GM18873 (cell line): Measurements from ENCODE around the gene PROSER2.

ENCODE experiments used
- ATAC-seq: cut with Tn5 transposase; IDR thresholded peaks from one replicate; pipeline ENCODE4 v1.9.1; 2021; ENCODE audit warnings: mild to moderate bottlenecking, moderate library complexity, moderate number of reproducible peaks; ENCODE audit not compliant: unreplicated experiment, low FRiP score

The PROSER2 gene

GRCh38 chr10:11798845-11799735, 24.1 kb upstream of the PROSER2 start:
- ATAC-seq, result no peak

DNA sequence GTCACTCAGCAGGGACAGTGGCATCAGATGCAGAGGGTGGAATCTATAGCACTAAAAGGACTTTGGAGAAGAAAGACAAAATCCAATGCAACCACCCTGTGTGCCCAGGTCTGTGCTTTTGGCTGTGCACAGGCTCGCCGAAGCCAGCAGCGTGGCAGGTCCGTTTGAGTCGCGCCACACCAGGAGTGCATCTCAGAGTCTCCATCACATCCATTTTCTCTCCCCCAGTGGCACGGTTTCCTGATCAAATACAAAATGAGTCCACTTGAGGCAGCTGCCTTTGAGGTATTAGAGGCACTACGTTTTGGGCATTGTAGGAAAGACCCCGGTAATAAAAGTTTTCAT, 23.4 kb upstream of the PROSER2 start:
- ATAC-seq, result no peak

DNA sequence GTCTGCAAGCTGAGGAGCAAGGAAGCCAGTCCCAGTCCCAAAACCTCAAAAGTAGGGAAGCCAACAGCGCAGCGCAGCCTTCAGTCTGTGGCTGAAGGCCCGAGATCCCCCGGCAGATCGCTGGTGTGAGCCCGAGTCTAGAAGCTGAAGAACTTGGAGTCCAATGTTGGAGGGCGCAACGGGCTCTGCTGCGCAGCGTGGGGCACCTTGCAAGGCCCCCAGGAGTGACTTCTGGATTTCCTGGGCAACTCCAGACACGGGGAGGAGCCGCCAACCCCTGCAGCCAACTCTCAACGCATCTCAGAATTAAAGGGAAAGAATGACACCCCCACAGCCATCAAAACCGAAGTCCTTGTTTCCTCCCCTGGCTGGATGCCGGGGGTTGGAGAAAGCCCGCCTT, 18.8 kb upstream of the PROSER2 start:
- no peak for ATAC-seq

DNA sequence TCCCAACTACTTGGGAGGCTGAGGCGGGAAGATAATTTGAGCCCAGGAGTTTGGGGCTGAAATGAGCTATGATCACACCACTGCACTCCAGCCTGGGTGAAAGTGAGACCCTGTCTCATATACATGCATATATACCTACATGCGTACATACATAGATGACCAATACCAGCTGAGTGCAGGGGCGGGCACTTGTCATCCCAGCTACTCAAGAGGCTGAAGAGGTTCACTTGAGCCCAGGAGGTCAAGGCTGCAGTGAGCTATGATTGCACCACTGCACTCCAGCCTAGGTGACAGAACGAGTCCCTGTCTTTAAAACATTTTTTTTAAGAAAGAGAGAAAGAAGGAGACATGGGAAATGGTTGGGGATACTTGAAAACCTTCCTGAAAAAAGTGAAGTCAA, 17.4 kb upstream of the PROSER2 start:
- no peak for ATAC-seq

- no peak for ATAC-seq
These were observed 16.4 kb upstream of the PROSER2 start for GRCh38 chr10:11806706-11807105.

GRCh38 chr10:11808808-11809207, 14.3 kb upstream of the PROSER2 start:
- ATAC-seq, result no peak

DNA sequence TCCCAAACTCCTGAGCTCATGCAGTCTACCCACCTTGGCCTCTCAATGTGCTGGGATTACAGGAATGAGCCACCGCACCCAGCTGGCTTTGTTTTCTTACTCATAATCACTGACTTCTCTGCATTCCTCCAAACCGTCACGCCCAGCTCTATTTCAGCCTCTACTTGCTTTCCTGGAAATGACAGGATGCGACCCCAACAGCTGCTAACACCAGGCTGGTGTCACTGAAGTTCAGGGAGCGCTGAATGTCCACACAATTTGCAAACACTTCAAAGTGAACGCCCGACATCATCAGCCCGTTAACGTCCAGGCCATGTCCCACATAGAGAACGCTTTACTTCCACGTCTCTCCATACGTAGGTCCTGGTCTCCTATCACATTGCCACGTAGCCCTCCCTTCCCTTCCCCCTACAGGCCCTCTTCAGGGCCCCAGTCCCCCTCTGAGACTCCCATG, 12.8 kb upstream of the PROSER2 start:
- ATAC-seq, result no peak

- ATAC-seq, result no peak
These were observed 12.2 kb upstream of the PROSER2 start for GRCh38 chr10:11810973-11811372.

DNA sequence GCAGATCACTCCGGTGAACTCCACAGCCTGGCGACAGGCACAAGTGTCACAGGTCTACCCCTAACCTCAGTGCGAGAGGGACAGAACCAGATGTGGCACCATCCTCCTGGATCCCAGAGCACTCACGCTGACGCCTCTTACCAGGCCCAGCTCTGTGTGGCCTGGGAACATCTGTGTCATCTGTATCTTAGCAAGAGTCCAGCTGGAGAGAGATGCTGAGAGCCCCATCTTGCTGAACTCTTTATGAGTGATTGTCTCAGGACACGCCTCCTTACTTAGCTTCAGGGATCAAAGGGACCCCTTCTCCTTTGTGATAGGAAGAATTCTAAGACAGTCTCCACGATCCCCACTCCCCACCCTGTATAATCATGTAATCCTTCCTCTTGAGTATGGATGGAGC, 10.0 kb upstream of the PROSER2 start:
- no peak for ATAC-seq

- no peak for ATAC-seq
These were observed 9.1 kb upstream of the PROSER2 start for GRCh38 chr10:11813855-11814567.

- no peak for ATAC-seq
These were observed 4.1 kb upstream of the PROSER2 start for GRCh38 chr10:11819027-11819426.

GRCh38 chr10:11822026-11822756, 965 bp upstream of the PROSER2 start:
- ATAC-seq, result no peak

DNA sequence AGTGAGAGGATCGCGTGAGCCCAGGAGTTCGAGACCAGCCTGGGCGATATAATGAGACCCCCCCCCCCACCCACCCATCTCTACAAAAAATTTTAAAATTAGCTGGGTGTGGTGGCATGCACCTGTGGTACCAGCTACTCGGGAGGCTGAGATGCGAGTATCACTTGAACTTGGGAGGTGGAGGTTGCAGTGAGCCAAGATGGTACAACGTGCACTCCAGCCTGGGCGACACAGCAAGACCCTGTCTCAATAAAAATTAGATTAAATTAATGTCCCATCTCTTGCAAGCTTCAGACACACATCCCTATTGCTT, 391 bp upstream of the PROSER2 start:
- ATAC-seq, result no peak

GRCh38 chr10:11823989-11824346, 812 bp downstream of the PROSER2 start:
- ATAC-seq, result no peak

DNA sequence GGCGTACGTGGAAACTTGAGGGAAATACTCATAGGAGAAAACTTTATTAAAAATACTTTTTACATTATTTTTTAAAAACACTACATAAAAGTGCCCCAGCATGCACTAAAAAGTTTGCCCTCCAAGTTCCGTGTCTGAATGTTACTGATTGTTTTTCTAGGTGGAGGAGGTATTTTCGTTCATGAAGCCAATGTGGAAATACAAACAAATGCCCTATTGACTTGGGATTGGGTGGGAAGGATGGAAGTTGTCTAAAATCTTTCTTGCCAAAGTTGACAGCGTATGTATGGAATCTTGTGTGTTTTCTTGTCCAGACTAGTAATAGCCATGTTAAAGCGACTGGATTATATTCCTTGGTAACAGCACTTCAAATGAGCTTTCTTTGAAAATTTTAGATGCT, 1.2 kb downstream of the PROSER2 start:
- ATAC-seq, result no peak

GRCh38 chr10:11824825-11825224, 1.7 kb downstream of the PROSER2 start:
- ATAC-seq, result no peak

- no peak for ATAC-seq
These were observed 2.7 kb downstream of the PROSER2 start for GRCh38 chr10:11825796-11826414.

DNA sequence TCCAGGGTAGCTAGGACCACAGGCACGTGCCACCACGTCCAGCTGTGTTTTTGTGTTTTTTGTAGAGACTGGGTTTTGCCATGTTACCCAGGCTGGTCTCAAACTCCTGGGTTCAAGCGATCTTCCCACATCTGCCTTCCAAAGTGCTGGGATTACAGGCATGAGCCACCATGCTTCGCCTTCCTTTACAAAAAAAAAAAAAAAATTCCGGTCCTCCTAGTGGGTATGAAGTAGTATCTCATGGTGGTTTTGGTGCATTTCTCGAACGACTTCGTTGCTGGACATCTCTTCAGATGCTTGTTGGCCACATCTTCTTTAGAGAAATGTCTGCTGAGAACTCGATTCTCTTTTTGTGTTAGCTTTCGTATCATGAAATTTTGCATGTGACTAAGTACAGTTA, 3.9 kb downstream of the PROSER2 start:
- ATAC-seq, result no peak

DNA sequence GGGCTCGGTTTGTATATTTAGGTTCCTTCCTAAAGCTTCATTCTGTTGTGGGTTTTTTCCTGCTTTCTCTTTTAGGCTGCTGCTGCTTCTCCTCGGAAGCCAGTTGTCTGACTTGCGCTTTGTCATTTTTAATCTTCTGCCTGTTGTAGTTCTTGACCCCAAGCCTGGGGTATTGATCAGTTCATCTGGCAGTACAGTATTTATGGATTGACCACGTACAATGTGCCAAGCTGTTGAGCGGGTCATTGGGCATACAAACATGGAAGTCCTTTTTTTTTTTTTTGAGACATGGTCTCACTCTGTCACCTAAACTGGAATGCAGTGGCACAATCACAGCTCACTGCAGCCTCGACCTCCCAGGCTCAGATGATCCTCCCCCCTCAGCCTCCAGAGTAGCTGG, 4.3 kb downstream of the PROSER2 start:
- no peak for ATAC-seq

DNA sequence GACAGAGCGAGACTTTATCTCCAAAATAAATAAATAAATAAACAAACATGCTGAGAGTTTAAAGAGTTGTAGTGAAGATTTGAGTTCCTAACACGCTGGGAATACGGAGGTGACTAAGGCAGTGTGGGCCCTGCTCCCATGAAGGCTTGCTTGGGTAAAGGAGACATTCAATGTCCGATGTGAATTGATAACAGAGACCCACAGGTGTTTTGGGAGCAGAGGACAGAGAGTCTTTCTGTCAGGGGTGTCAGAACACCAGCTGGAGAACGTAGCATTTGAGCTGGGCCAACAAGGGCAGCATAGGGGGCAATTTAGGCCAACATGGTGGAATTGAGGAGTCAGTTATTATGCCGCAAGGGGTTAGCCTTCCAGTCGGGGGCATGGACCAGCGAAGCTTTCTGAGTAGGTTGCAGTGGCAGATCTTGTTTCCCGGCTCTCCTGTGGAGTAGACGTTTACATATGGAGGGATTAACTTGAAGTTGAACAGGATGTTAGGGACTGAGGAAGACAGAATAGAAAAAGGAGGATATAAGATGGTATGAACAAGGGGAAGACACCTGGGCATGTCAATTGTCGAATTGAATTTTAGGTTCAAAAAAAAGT, 5.6 kb downstream of the PROSER2 start:
- ATAC-seq, result no peak
